NT2/D1 (cell line): ENCODE measurements around the gene PNLIP.

Experiments used
- YY1 ChIP-seq: IDR thresholded peaks from 2 replicates; pipeline ENCODE4 v1.6.1; 2011; ENCODE audit not compliant: insufficient read length, insufficient read depth
- ZNF274 ChIP-seq: IDR thresholded peaks from 2 replicates; pipeline ENCODE4 v1.6.1; 2011; ENCODE audit warnings: mild to moderate bottlenecking, low read depth, low read length

DNA sequence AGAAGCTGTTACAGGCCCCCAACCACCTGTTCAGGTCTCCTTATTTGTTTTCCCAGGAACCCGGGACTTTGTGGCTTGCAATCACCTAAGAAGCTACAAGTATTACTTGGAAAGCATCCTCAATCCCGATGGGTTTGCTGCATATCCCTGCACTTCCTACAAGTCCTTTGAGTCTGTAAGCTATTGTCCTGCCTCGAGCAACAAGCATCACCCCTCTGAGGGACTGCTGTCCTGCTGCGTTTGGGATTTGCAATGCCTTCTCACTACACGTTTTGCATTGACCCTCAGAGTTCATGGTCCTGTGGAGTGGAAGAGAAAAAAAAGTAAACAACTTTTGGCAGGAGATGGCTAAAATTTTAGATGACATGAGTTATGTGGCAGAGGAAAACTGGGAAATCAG is 54.3 kb downstream of the PNLIP start:
- TF ChIP-seq ZNF274 (no peak), YY1 (no peak)
